Stimulated activated naive CD8-positive, alpha-beta T cell treated with anti-CD3 and anti-CD28 coated beads, Interleukin-15, Interleukin-2, amounts not matched to agents 100 U/mL and 50 U/mL, for 24 hours (primary cell): Measurements from ENCODE around the gene ADGRF4.

Experiments used
- ATAC-seq: fragments of 150-1000 bp; cut with Tn5 transposase; one replicate; pipeline ENCODE4 v1.10.0; 2021
- DNase-seq: peaks from one replicate; pipeline ENCODE4 v3.0.0; 2021

Gene ADGRF4

DNA sequence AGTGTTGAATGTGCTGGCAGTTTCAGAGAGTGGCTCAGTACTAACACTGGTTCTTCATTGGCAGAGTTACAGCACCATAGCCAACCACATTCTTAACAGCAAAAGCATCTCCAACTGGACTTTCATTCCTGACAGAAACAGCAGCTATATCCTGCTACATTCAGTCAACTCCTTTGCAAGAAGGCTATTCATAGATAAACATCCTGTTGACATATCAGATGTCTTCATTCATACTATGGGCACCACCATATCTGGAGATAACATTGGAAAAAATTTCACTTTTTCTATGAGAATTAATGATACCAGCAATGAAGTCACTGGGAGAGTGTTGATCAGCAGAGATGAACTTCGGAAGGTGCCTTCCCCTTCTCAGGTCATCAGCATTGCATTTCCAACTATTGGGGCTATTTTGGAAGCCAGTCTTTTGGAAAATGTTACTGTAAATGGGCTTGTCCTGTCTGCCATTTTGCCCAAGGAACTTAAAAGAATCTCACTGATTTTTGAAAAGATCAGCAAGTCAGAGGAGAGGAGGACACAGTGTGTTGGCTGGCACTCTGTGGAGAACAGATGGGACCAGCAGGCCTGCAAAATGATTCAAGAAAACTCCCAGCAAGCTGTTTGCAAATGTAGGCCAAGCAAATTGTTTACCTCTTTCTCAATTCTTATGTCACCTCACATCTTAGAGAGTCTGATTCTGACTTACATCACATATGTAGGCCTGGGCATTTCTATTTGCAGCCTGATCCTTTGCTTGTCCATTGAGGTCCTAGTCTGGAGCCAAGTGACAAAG, 17.0 kb upstream of the ADGRF4 start:
- DNase-seq, result no peak
- ATAC-seq, result no peak

DNA sequence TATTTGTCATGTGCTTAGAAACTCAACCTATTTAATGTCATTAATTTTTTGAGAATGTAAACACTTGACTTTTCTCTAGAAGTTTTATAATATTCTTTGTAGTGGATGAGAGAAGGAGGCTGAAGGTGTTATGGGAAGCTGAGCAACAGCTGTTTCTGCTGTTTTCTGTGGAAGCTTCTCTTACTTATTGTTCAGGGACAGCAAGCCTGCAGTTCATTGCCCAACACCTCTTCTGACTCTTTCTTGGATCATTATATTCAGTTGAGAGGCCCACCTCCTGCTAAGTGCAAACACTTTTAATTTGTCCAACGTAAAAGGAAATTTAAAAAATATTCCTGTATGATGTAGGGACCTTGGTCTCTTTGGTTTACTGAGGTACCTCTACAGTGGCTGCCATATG, 12.0 kb upstream of the ADGRF4 start:
- DNase-seq (no peak), ATAC-seq (no peak)

DNA sequence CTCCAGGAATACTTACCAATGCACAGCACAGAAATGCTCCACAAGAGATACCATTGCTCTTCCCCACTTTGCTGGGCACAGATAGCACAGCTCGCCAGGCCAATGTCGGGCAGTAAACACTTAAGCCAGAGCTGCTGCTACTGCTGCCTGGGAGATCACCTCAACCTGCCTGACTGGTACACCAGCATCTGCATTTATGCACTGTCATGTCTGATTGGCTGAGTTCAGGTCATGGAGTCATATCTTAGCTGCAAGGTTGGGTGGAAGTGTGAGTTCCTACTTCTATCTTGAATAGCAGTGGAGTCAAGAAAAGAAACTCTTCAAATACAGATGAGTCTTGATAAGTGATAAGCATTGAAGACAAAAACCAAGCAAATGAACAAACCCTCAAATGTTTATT, 10.9 kb upstream of the ADGRF4 start:
- ATAC-seq (no peak), DNase-seq (no peak)

DNA sequence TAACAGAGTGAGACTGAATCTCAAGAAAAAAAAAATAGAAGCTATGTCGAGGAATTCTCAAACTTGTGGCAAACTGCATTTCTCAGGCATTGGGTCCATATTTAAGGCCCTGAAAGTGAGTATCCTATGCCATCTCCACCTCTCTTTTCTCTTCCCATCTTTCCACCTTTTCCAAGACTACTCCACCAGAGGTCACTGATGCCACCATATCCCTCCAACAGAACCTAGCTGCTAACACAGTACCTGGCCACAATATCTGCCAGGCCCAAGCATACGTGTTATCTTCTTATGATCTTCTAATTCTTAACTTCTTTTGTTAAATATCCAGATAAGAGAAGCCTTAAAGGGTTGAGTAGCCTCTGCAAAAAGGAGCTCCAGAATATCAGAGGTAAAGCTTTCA, 8.2 kb upstream of the ADGRF4 start:
- no peak for ATAC-seq
- DNase-seq, result no peak

DNA sequence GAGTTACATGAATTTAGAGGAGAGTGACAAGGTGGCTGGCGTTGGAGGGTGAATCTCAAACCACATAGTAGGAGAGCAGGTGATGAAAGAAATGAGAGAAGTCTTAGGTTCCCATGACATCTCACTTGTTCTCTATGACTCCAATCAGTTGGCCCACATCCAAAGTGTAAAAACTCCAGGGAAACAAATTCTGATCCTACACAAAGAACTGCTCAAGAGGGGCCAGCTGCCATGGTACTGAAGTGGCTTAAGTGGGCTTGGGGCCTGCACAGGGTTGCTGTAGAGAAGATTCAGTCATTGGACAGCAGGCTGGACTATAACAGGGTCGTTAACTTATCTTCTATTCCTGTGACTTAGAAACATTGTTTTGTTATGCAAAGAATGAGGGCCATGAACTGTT, 7.6 kb upstream of the ADGRF4 start:
- no peak for ATAC-seq
- no peak for DNase-seq

DNA sequence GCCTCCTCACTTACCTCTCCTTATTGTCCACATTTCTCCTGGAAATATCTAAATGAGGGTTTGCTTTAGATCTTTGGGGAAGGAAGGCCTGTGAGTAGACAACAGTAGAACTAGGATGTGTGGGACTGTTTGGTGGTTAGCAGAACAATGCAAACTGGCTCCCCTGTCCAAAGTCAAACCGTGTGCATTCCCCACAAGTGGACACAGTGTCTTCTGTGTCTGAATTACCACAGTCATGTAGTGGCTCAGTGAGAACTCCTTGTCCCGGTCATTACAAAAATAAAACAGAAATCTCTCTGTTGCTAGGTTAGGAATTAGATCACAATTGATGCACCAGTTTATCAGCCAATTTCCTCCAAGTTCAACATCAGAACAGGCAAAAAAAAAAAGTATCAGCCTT, 455 bp upstream of the ADGRF4 start:
- DNase-seq (no peak), ATAC-seq (no peak)

DNA sequence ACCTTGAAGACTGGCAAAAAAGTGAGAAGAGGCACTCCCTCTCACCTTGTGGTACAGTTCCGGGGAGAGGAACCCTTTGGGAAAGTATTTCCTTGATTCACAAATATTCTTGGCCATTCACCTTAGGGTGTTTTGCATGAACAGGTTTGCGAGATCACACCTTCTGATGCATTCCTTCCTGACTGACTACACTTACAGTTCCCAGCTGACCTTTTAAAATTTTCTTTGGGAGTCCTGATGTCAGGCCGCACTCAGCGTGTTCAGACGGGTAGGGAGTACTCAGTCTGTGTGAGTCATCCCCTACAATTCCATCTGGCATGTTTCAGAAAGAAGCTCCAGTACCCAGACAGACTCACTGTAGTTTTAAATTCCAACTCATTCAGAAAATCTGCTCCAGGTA, 1.7 kb downstream of the ADGRF4 start:
- DNase-seq (no peak), ATAC-seq (no peak)

DNA sequence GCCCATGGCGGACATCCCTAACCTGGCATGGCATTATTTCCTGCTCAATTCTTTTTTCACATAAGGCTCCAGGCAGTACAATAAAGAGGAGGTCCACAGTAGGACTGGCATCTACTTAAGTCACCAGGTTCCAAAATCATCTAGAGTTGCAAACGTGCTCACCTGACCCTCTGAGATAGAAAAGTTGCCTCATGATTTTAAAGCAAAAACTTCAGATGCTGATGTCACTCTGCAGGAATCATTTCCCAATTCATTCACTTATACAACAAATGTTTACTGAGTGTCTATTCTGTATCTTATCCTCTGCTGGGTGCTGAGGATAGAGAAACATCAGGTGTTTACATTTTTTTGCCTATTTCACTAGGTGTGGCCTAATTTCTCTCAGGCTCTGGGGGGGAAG, 2.2 kb downstream of the ADGRF4 start:
- DNase-seq, result no peak
- no peak for ATAC-seq

DNA sequence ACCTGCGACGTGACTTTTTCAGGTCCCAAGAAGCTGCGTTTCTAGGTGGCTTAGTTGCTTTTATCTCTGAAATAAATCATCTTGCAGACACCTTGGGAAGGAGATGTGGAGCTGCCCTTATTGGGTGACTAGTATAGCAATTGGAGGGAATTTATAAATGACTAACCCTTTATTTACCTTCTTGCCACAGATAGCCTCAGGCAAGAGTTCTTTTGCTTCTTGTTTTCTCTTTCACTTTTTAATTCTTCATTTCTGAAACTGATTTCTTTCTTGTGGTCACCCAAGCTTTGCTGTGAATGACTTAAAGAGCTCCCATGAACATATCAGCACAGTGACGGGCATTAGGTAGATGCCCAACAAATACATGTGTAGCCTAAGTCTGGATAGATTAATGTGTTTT, 3.0 kb downstream of the ADGRF4 start:
- no peak for ATAC-seq
- DNase-seq, result no peak

DNA sequence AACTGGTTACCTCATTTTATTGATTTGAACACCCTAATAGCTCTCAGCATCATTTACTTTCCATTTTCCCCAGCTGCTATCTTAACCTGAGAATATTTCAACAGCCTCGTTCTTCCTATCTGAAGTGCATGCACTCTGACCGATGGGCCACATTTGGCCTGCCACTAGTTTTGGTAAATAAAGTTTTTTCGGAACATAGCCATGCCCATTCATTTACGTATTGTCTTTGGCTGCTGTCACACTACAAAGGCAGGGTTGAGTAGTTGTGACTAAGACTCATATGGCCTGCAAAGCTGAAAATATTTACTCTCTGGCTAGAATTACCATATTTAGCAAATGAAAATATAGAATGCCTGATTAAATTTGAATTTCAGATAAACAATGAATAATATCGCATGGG, 10.8 kb downstream of the ADGRF4 start:
- ATAC-seq (no peak), DNase-seq (no peak)

DNA sequence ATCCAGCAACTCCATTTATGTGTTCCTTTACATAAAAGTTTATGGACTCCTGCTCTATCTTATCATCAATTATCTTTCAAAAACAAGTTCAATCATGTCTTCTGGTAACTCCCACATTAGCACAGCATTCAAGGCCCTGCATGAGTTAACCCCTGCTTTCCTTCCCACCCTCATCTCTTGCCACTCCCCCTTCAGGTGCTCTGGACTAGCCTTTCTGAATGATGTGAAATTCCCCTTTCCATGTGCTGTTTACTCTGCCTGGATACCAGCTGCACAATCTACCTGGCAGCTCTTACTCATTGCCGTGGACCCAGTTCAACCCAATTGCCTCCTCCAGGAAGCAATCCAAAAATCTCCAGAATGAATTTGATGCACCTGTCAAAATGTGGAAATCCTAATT, 11.9 kb downstream of the ADGRF4 start:
- no peak for DNase-seq
- ATAC-seq, result no peak

DNA sequence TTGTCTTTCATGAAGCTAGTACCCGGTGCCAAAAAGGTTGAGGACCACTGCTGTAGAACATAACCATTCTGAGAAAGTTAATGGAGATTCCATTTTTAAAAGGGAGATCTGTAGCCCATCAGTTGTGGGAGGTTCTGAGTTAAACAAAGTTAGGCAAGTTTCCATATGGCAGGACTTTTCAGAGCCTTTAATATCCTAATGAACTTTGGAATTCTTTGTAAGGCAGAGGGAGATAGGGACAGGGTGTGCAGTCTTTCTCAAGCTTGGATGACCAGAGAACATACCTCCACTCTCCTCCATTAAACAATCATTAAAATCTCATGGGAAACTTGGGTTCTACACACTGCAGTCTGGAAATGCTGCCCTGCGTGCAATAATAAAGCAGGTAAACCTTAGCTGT, 14.8 kb downstream of the ADGRF4 start:
- no peak for ATAC-seq

DNA sequence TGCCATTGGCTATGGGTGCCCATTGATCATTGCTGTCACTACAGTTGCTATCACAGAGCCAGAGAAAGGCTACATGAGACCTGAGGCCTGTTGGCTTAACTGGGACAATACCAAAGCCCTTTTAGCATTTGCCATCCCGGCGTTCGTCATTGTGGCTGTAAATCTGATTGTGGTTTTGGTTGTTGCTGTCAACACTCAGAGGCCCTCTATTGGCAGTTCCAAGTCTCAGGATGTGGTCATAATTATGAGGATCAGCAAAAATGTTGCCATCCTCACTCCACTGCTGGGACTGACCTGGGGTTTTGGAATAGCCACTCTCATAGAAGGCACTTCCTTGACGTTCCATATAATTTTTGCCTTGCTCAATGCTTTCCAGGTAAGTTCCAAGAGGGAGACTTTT, 16.4 kb downstream of the ADGRF4 start:
- peak; percentile 9 for DNase-seq
- no peak for ATAC-seq

More for the DNA sequence above, 14.8 kb downstream of the ADGRF4 start:
- DNase-seq, result no peak

DNA sequence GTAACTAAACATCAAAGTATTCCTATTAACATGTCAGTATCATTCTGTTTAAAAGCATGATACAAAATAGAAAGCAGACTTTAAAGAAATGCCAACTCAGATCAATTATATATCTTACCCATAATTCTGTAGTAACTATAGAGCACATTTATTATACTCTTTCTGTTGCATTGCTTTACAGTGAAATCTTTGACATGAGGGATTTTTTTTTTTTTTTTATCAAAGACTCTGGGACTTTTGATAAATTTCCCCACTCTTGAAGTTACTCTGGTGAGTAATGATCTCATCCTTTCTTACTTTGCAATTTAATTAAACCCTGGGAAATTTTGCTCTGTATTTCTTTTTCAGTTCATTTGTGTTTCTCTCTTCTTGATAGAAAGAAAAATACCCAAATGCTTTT, 17.4 kb downstream of the ADGRF4 start:
- ATAC-seq (peak; percentile 53), DNase-seq (no peak)

DNA sequence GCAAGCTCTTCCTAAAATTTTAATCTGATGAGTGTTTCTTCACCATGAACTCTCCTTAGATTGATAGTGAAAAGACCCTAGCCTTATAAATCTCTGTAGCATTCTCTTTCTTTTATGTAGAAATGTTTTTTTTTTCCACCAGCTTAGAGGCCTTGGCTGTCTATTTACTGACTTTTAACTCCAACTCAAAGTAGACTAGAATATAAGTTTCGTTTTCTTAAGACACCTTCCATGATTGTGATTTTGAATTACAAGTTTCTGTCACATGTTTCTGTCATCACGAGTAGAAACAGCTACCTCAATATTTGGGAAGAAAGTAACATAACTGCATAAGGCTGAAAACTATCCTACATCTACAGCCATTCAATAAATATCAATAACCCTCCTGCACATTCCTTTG, 17.8 kb downstream of the ADGRF4 start:
- ATAC-seq, result no peak

DNA sequence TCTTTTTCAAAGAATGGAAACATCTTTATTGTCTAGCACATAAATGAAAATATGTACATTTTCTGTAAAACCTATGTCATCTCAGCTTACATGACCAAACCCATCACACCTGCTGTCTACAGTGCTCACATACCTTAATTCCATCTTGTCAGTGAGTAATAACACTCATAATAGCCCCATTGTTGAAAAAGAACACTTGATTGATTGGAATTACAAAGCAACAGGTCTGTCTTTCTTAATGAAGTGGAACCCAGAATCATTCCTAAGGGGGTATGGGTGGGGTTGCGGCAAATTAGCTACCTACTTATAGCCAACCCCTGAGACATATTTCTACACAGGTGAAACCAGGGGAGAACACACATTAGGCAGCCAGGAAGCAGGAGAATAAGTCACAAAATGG, 20.2 kb downstream of the ADGRF4 start:
- ATAC-seq, result no peak
- DNase-seq, result no peak

More for the DNA sequence above, 17.8 kb downstream of the ADGRF4 start:
- DNase-seq, result no peak

DNA sequence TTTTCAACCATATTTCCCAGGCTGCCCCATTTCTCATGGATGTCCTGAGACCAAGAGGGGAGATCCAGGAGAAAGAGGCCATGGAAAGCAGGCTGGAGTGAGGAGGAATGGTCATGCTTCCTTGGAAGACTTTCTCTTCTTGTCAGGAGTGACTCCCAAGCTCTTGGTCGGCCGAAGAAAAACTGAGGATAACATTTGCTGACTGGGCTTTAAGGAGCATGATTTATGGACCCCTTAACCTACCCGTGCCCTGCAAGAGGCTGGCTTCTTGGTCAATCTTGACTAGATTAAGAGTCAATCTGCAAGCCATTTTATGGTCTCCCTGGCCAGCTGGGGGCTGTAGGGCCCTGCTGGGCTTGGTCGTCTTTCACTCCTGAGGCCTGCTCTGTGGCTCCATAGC, 22.8 kb downstream of the ADGRF4 start:
- ATAC-seq (no peak), DNase-seq (no peak)

DNA sequence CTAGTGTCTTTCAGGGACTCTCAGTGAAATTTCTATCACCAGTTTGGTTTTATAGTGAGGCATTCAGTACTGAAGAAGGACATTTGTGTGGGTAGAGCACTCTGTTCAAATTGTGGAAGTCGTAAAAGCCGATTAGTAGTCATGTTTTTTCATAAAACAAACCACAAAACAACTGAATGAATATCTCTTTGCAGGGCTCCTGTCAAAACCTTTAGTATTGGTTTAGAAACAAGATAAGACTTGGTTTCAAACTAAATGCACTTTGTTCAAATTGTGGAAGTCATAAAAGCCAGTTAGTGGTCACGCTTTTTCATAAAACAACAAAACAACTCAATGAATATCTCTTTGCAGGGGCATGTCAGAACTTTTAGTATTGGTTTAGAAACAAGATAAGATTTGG, 23.8 kb downstream of the ADGRF4 start:
- DNase-seq, result no peak
- ATAC-seq, result no peak

DNA sequence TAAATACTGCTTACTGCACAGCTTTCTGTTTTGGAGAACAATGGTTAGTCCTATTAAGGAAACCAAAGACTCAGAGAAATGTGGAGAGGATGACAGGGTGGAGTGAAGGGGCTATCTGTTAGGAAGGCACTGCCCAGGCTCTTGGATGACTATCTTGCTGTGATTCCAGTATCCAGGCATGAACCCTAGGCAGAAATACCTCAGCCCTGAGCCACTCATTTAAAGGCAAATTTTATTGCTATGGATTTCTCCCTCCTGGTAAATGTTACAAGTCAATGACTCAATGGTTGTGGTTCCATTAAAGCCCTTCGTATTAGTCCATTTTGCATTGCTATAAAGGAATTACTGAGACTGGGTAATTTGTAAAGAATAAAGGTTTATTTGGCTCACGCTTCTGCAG, 25.9 kb downstream of the ADGRF4 start:
- DNase-seq (no peak), ATAC-seq (no peak)

DNA sequence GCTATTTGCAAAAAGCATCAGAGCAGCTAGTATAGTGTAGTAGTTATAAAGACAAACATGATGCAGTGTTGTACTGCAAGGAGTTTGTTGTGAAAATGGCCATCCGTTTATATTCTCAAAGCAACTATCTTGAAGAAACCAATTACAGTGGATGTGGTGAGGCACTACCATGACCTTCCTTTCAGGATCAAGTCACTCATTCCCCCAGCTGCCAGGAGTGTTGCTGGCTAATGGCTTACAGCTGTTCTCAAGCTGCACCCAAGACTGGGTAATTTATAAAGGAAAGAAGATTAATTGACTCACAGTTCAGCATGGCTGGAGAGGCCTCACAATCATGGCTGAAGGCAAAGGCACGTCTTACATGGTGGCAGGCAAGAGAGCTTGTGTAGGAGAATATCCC, 29.0 kb downstream of the ADGRF4 start:
- DNase-seq, result no peak
- ATAC-seq, result no peak

DNA sequence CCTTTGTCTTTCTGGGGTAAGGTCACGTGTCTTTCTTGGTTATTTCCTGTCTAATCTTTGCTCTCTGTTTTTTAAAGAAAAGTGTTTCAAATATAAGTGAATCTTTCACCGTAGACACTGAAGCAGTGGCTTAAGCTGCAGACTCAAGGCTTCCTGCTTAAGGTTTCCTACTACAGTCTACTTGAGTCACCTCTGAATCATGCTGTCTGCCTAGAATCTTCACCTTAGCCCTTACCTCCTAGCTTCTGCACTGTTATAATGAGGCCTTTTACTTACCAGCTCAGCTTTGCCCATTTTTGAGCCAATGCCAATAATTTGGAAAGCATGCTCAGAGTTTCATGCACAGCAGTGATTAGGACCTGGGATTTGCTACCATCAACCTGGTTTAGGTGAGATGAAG, 30.6 kb downstream of the ADGRF4 start:
- ATAC-seq (peak; percentile 76), DNase-seq (no peak)

DNA sequence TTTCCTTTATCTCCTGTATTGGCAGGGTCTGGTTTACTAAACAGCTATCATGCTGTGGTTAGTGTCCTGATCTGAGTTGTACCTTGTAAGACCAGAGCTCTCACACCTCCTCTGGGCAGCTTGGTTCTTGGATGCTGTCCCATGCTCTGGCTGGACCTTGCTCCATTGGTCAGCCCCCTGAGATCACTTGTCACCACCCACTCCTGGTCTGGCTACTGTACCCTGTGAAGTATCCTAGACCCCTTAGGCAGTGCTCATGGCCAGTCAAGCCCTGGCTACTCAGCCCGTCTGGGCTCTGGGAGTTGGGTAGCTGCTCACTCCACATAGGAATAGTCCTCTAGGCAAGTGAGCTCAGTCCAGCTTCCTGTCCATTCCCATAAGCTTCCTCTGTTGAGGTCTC, 31.1 kb downstream of the ADGRF4 start:
- no peak for DNase-seq
- peak; percentile 23 for ATAC-seq

DNA sequence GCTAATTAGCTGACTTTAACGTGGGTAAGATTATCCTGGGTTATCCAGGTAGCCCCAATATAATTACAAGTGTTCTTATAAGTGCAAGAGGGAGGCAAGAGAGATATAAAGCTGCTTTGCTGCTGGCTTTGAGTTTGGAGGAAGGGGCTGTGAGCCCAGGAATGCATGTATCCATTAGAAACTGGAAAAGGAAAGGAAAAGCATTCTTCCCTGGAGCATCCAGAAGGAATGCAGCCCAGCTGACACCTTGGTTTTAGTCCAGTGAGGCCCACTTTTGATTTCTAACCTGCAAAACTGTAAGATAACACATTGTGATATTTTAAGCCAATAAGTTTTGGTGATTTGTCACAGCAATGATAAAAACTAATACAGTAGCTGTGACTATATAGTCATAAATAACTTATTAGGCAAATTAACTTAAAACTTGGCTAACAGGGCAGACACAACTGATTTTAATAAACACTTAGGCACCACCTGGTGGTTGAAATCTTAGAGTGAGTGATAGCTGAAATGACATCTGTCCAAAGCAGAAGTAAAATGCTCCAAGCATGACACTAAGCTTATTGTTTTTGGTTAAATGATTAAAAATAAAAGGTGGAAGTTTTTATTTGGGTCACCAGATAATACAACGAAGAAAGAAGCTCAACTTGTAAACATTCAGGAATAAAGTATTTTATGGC, 35.6 kb downstream of the ADGRF4 start:
- no peak for ATAC-seq
- no peak for DNase-seq

DNA sequence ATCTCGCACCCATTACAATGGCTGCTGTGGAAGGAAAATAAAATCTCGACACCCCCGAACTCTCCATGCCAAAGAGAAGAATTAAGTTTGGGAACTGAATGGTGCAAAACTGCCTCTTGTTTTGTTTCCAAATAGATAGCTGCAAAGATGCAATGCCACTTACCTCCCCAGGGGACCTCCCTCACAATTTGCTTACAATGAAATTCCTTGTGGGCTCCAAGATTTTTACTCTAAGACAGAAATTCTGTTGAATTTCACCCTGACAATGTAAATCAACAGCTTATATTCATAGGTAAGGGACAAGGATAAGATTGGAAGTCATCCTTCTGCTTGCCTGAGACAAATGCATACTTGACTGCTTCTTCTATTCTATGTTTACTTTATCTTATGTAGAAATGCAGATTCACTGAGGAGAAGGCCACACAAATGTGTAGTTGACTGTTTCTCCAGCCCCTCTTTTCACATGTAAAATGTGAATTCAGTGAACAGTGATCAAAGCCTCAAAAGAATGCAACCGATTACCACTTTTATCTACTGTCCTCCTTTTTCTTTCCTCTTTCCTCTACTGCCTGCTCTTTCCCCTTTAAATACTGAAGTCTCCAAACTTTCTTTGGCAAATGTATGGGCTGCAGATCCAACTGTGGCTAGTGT, 36.6 kb downstream of the ADGRF4 start:
- DNase-seq, result no peak
- ATAC-seq, result no peak
